ENCODE measurements around the gene ING5.

The ING5 gene

GRCh38 chr2:241701399-241702154 is at the start of gene ING5:
TSS of gene ING5 (plus strand) at chr2:241702039. CDS start at chr2:241702066, 27 bp downstream.
- POLR2A ChIA-PET (ENCODE audit: low non-redundant PET) = interaction anchor here (0.5 to 2.7 kb wide), 5 partner anchors 9 to 66 kb away, joined by 3 to 15 read pairs (median 5); partner anchors contain the start of genes D2HGDH and DTYMK
- DNase-seq (ENCODE audit: low spot score) = peak; percentile 86
- H3K27ac ChIP-seq = peak within 1 kb of the TSS; percentile 94
- CTCF ChIA-PET = interaction anchor here (0.7 to 1.2 kb wide), 3 partner anchors 36 to 144 kb away, joined by 3 to 6 read pairs (median 4); no protein-coding TSS in a partner anchor
- no peak for TF ChIP-seq CTCF (conservative IDR thresholded peaks at IDR 0.05; ENCODE audit: low read depth)

- ChIA-PET POLR2A (ENCODE audit: low non-redundant PET) (no interaction called here), CTCF (no interaction called here)
- no peak for DNase-seq (ENCODE audit: low spot score)
- no peak overlapping the region for H3K27ac ChIP-seq
- TF ChIP-seq CTCF (conservative IDR thresholded peaks at IDR 0.05; ENCODE audit: low read depth) = no peak
These were observed 49.7 kb upstream of the ING5 start for GRCh38 chr2:241652142-241652541.

GRCh38 chr2:241652722-241653121 is 49.1 kb upstream of the ING5 start:
- DNase-seq (ENCODE audit: low spot score) = no peak
- ChIA-PET POLR2A (ENCODE audit: low non-redundant PET) (no interaction called here), CTCF (no interaction called here)
- H3K27ac ChIP-seq = no peak overlapping the region
- TF ChIP-seq CTCF (conservative IDR thresholded peaks at IDR 0.05; ENCODE audit: low read depth) = no peak

GRCh38 chr2:241653210-241653750 is 48.6 kb upstream of the ING5 start:
- 0 out of 2 replicates have a peak overlapping the region, but pooled peaks have one; percentile 4 for H3K27ac ChIP-seq
- DNase-seq (ENCODE audit: low spot score) = no peak
- ChIA-PET CTCF (no interaction called here), POLR2A (ENCODE audit: low non-redundant PET) (no interaction called here)
- TF ChIP-seq CTCF (conservative IDR thresholded peaks at IDR 0.05; ENCODE audit: low read depth) = no peak

GRCh38 chr2:241654551-241654950 is 47.3 kb upstream of the ING5 start:
- CTCF ChIA-PET = no interaction called here
- DNase-seq (ENCODE audit: low spot score) = no peak
- no peak overlapping the region for H3K27ac ChIP-seq
- POLR2A ChIA-PET (ENCODE audit: low non-redundant PET) = interaction anchor here (0.6 kb wide), 1 partner anchor 24 kb away, joined by 4 read pairs; no protein-coding TSS in a partner anchor
- TF ChIP-seq CTCF (conservative IDR thresholded peaks at IDR 0.05; ENCODE audit: low read depth) = no peak

- TF ChIP-seq CTCF (conservative IDR thresholded peaks at IDR 0.05; ENCODE audit: low read depth) = no peak
- DNase-seq (ENCODE audit: low spot score) = no peak
- CTCF ChIA-PET = interaction anchor here (0.8 kb wide), 1 partner anchor 82 kb away, joined by 3 read pairs; no protein-coding TSS in a partner anchor
- POLR2A ChIA-PET (ENCODE audit: low non-redundant PET) = interaction anchor here (0.5 kb wide), 1 partner anchor 13 kb away, joined by 3 read pairs; no protein-coding TSS in a partner anchor
- 0 out of 2 replicates have a peak overlapping the region, but pooled peaks have one; percentile 3 for H3K27ac ChIP-seq
These were observed 46.2 kb upstream of the ING5 start for GRCh38 chr2:241655516-241656189.

All from RWPE1 (cell line).